K562 (cell line): Measurements from ENCODE around the gene ABHD16A. TPM values are rescaled to one million over a fixed set of nuclear protein-coding genes. Genes with fewer than 3 reads are reported as not detected.

Experiments used
- ATAC-seq: fragments of 200-7000 bp; cut with Tn5 transposase; 3 replicates; pipeline ENCODE4 v1.9.1; 2020; ENCODE audit warnings: moderate library complexity
- BruUV-seq: library from RNA; stranded (reverse); fragments of 400-500 nt; replicated peaks from 2 replicates; lab custom pipeline; 2021; lab: Mats Ljungman, UMichigan
- CTCF ChIA-PET: fragments of 300-600 bp; formaldehyde crosslinking; extraction: SDS; loops from one replicate; lab custom pipeline; 2021; ENCODE audit warnings: low intra/inter-chr PET ratio; lab: Yijun Ruan, JAX
- POLR2A ChIA-PET: fragments of 300-600, 350-650 bp; sonication (Branson Sonifier 250); formaldehyde crosslinking; extraction: SDS; loops from one replicate; lab custom pipeline; 2021; ENCODE audit warnings: antibody characterized with exemption, inconsistent platforms; lab: Yijun Ruan, JAX
- DNase-seq, 4 experiments: peaks; one replicate each; pipeline versions ENCODE4 v3.0.0 to v3.0.0-alpha.2; 2011 to 2018; ENCODE audit warnings: low spot score in 3 of 4, mixed read lengths in 3 of 4; ENCODE audit errors: extremely low read depth in 1 of 4
- FAIRE-seq: peaks from 2 replicates; lab custom pipeline; 2011; peaks lifted over from hg19 to GRCh38; lab: Jason Lieb, UNC
- H2AFZ ChIP-seq: 2 replicates; pipeline ENCODE4 v1.6.0; 2011; ENCODE audit warnings: low read depth, low read length, control low read depth, inconsistent platforms
- H3K27ac ChIP-seq: fragments of 200-600 bp; 3 replicates; pipeline ENCODE4 v1.8.0; 2011; ENCODE audit warnings: low read depth, mild to moderate bottlenecking, control low read depth, inconsistent platforms, low read length, moderate library complexity, mixed read lengths; ENCODE audit errors: extremely low read depth
- H3K27me3 ChIP-seq, 2 experiments: fragments of 300-600 bp in 1 of 2; 2 replicates in 1 of 2; 3 replicates in 1 of 2; pipeline versions ENCODE4 v1.6.0 to v1.8.0; 2011; ENCODE audit warnings: inconsistent platforms in 2 of 2, low read length in 2 of 2, mild to moderate bottlenecking in 1 of 2, mixed read lengths in 1 of 2, moderate library complexity in 1 of 2; ENCODE audit not compliant: control insufficient read depth in 2 of 2, insufficient read depth in 2 of 2
- H3K36me3 ChIP-seq: fragments of 300-600 bp; 3 replicates; pipeline ENCODE4 v1.8.0; 2011; ENCODE audit warnings: mild to moderate bottlenecking, low read length, inconsistent platforms; ENCODE audit not compliant: control insufficient read depth, insufficient read depth
- H3K4me1 ChIP-seq, 2 experiments: fragments of 200-600 bp in 1 of 2; replicated peaks in 1 of 2; 2 replicates in 1 of 2; 3 replicates in 1 of 2; pipeline versions ENCODE4 v1.5.1 to v1.8.0; 2011; ENCODE audit warnings: inconsistent platforms in 2 of 2, low read length in 2 of 2, mild to moderate bottlenecking in 1 of 2, mixed read lengths in 1 of 2, moderate library complexity in 1 of 2; ENCODE audit not compliant: control insufficient read depth in 2 of 2, insufficient read depth in 2 of 2
- H3K4me2 ChIP-seq: 2 replicates; pipeline ENCODE4 v1.6.1; 2011; ENCODE audit warnings: low read length, control low read depth, inconsistent platforms, mixed read lengths; ENCODE audit not compliant: insufficient read depth
- H3K4me3 ChIP-seq: fragments of 200-600 bp; sonication (generic), shearing (Covaris generic); 2 replicates; pipeline ENCODE4 v1.5.1; 2016; ENCODE audit warnings: control low read depth, inconsistent platforms
- H3K79me2 ChIP-seq: fragments of 200-600 bp; 3 replicates; pipeline ENCODE4 v1.8.0; 2011; ENCODE audit warnings: low read length, inconsistent platforms; ENCODE audit not compliant: control insufficient read depth, insufficient read depth
- H3K9ac ChIP-seq, 2 experiments: 2 replicates each; pipeline versions ENCODE4 v1.6.0 to v1.6.1; 2011; ENCODE audit warnings: low read depth in 2 of 2, low read length in 2 of 2, control low read depth in 1 of 2, inconsistent platforms in 1 of 2, mild to moderate bottlenecking in 1 of 2, mixed read lengths in 1 of 2; ENCODE audit not compliant: insufficient read depth in 1 of 2
- H3K9me1 ChIP-seq: one replicate; pipeline ENCODE4 v1.6.0; 2011; ENCODE audit warnings: inconsistent platforms, mild to moderate bottlenecking, low read length, moderate library complexity; ENCODE audit not compliant: control insufficient read depth, insufficient read depth
- H3K9me3 ChIP-seq: replicated peaks from 2 replicates; pipeline ENCODE4 v1.5.1; 2011; ENCODE audit warnings: low read depth, low read length, inconsistent platforms; ENCODE audit not compliant: control insufficient read depth, insufficient read depth
- H4K20me1 ChIP-seq: replicated peaks from 2 replicates; pipeline ENCODE4 v1.6.1; 2011; ENCODE audit warnings: low read length, inconsistent platforms, mixed read lengths; ENCODE audit not compliant: control insufficient read depth, insufficient read depth
- CHD4 ChIP-seq: fragments of 200-600 bp; sonication (generic); IDR thresholded peaks from 3 replicates; pipeline ENCODE4 v1.6.1; 2012; ENCODE audit warnings: low read depth, mild to moderate bottlenecking, mixed read lengths, low read length, inconsistent platforms; ENCODE audit not compliant: insufficient read depth, insufficient replicate concordance, poor library complexity, severe bottlenecking
- PHF21A ChIP-seq: fragments of 450-650 bp; IDR thresholded peaks from 2 replicates; pipeline ENCODE4 v1.6.1; 2017; ENCODE audit warnings: low read depth, borderline replicate concordance
- POU5F1 ChIP-seq: fragments of 150-350 bp; IDR thresholded peaks from 2 replicates; pipeline ENCODE4 v1.6.1; 2014; ENCODE audit warnings: borderline replicate concordance, low read length, low read depth, mild to moderate bottlenecking; ENCODE audit not compliant: partially characterized antibody
- SREBF1 ChIP-seq: fragments of 150-350 bp; IDR thresholded peaks from 2 replicates; pipeline ENCODE4 v1.6.1; 2014; ENCODE audit warnings: antibody characterized with exemption, low read depth, low read length, borderline replicate concordance
- ZNF696 ChIP-seq: fragments of 250-450 bp; sonication (Bioruptor Pico); conservative IDR thresholded peaks from 2 replicates; pipeline ENCODE4 v1.4.0; 2020; ENCODE audit warnings: mild to moderate bottlenecking, moderate library complexity
- ZNF79 ChIP-seq: fragments of 250-450 bp; sonication (Bioruptor Pico); IDR thresholded peaks from 2 replicates; pipeline ENCODE4 v1.4.0; 2020; ENCODE audit warnings: low read depth, mild to moderate bottlenecking, moderate library complexity
- WGBS: fragments of 100-300 bp; shearing (Covaris generic); methylation state at CpG from one replicate; pipeline ENCODE4 v1.1.6; 2016; ENCODE audit warnings: low coverage, mixed read lengths; ENCODE audit not compliant: insufficient coverage; ENCODE audit errors: missing lambda C conversion rate; 5-methylcytosine and 5-hydroxymethylcytosine counted together
- in situ Hi-C: fragments of 300-500 bp; cut with MboI; formaldehyde crosslinking; loops from 4 replicates; pipeline ENCODE4 v1.15.0; 2018; ENCODE audit warnings: inconsistent platforms, mixed read lengths
- intact Hi-C: fragments of 100-400 bp; cut with micrococcal nuclease; formaldehyde crosslinking; loops from 2 replicates; pipeline ENCODE4 v1.14.2; 2022
- polyA plus RNA-seq, 8 experiments: library from polyadenylated mRNA; depleted of rRNA in 4 of 8; stranded (reverse) in 5 of 8; unstranded in 3 of 8; fragments of >200 nt; fragmentation: Nextera tagmentation in 2 of 8; fragmentation: Illumina TruSeq in 1 of 8; extraction: Ambion mirVana in 2 of 8; extraction: Trizol in 1 of 8; gene quantifications; 2 replicates each; pipeline versions ENCODE4 v1.2.1 to v1.2.3, GENCODE V29; 2011 to 2014; ENCODE audit warnings: inconsistent platforms in 1 of 8, missing spikeins in 1 of 8
- total RNA-seq, 7 experiments: library from RNA; depleted of rRNA in 6 of 7; stranded (reverse); fragments of >200 nt in 6 of 7; fragmentation: Illumina TruSeq in 2 of 7; extraction: Trizol in 2 of 7; gene quantifications; 2 replicates each; pipeline versions ENCODE4 v1.2.1 to v1.2.3, GENCODE V29; 2011 to 2021; ENCODE audit warnings: low replicate concordance in 1 of 7
- TF ChIP-seq, protein P1 (sequence below): fragments of 250-450 bp; sonication (Bioruptor Pico); IDR thresholded peaks from 2 replicates; pipeline ENCODE4 v1.5.0; 2021
- TF ChIP-seq, protein P2 (sequence below): fragments of 450-650 bp; IDR thresholded peaks from 2 replicates; pipeline ENCODE4 v1.6.1; 2018; ENCODE audit warnings: mild to moderate bottlenecking, low read depth; ENCODE audit not compliant: partially characterized antibody
- TF ChIP-seq, protein P3 (sequence below): fragments of 450-650 bp; formaldehyde crosslinking; IDR thresholded peaks from 2 replicates; pipeline ENCODE4 v1.4.0; 2022; ENCODE audit warnings: mild to moderate bottlenecking, moderate library complexity
- TF ChIP-seq, protein P4 (sequence below): sonication (generic); formaldehyde crosslinking; IDR thresholded peaks from 2 replicates; pipeline ENCODE4 v1.8.1; 2023; ENCODE audit warnings: mild to moderate bottlenecking, missing genetic modification reagents, moderate library complexity
- TF ChIP-seq, protein P5 (sequence below): fragments of 250-450 bp; sonication (Bioruptor Pico); IDR thresholded peaks from 2 replicates; pipeline ENCODE4 v1.8.0; 2021; ENCODE audit warnings: mild to moderate bottlenecking, moderate library complexity

The ABHD16A gene
- total and polyA plus RNA-seq, 9 of the 15 experiments (the other 6 are each of a cell fraction or from before 2014, with no cell fraction given): 25.8 to 120 (median 81.6) TPM

DNA sequence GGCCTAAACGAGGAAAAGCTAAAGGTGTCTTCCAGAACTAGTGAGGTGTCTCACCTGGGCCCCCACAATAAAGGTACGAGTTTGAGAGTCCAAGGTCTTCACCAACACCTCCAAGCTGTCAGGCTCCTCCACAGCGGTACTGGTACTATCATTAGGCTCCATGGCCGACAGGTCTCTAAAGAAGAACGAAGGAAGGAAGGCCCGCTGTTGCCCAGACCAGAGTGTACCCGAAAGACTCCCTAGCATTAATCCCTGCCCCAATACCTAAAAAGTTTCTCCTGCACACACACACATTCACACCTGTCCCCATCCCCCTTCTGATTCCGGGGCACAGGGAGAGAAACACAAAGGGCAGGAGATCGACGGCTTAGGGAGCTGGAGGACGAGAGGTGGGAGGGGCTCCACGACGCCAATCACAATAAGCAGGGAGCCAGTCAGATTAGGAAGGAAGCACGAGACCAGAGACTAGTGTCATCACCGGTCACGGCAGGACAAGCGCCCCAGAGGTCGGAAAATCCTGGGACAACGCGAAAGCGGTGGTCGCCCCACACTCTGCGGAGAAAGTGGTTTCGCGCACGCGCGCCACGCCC is 51.4 kb downstream of the ABHD16A start:
- Histone ChIP-seq H3K36me3 (peaks cover 65% of the 10 kb centered on the region), H3K79me2 (peaks cover 72% of the 10 kb centered on the region), H3K4me1 (peaks cover 14 to 15% of the 10 kb centered on the region in 2 experiments), H3K4me2 (peak overlapping the region; percentile 90), H3K9me1 (no peaks in the 10 kb centered on the region), H3K4me3 (peak overlapping the region; percentile 73), H3K27me3 (no peaks in the 10 kb centered on the region), H2AFZ (peak overlapping the region; percentile 94), H4K20me1 (peaks cover 2% of the 10 kb centered on the region), H3K9me3 (no peaks in the 10 kb centered on the region), H3K9ac (peak overlapping the region; percentile 95 to 97), H3K27ac (peak overlapping the region; percentile 98)
- 2% methylated on average over 29 of the region's 29 CpGs for WGBS
- peak in 2 of 4 experiments; percentile 90 to 94 for DNase-seq
- BruUV-seq: TSS peak; percentile 80
- peak; percentile 87 for FAIRE-seq
- in situ Hi-C loops: no loop called here
- ATAC-seq: peak; percentile 82
- CTCF ChIA-PET: no interaction called here
- POLR2A ChIA-PET: interaction anchor here (0.7 to 8.5 kb wide), 47 partner anchors 11 to 1724 kb away, joined by 3 to 267 read pairs (median 8); partner anchors contain the start of genes C6orf47, CSNK2B, DDX39B and GPANK1
- intact Hi-C loops: loop anchor here (1.0 kb wide), 5 partner anchors 9 to 212 kb away; partner anchors contain the start of genes C6orf47 and DDX39B
- TF ChIP-seq PHF21A (no peak), ZNF79 (CRISPR knock-in tag) (0 out of 2 replicates have a peak, but pooled peaks have one; percentile 37), ZNF696 (CRISPR knock-in tag) (no peak), CHD4 (no peak), SREBF1 (no peak), POU5F1 (no peak)
- TF ChIP-seq, protein P1, sequence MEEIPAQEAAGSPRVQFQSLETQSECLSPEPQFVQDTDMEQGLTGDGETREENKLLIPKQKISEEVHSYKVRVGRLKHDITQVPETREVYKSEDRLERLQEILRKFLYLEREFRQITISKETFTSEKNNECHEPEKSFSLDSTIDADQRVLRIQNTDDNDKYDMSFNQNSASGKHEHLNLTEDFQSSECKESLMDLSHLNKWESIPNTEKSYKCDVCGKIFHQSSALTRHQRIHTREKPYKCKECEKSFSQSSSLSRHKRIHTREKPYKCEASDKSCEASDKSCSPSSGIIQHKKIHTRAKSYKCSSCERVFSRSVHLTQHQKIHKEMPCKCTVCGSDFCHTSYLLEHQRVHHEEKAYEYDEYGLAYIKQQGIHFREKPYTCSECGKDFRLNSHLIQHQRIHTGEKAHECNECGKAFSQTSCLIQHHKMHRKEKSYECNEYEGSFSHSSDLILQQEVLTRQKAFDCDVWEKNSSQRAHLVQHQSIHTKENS (CRISPR knock-in tag): no peak
- TF ChIP-seq, protein P2, sequence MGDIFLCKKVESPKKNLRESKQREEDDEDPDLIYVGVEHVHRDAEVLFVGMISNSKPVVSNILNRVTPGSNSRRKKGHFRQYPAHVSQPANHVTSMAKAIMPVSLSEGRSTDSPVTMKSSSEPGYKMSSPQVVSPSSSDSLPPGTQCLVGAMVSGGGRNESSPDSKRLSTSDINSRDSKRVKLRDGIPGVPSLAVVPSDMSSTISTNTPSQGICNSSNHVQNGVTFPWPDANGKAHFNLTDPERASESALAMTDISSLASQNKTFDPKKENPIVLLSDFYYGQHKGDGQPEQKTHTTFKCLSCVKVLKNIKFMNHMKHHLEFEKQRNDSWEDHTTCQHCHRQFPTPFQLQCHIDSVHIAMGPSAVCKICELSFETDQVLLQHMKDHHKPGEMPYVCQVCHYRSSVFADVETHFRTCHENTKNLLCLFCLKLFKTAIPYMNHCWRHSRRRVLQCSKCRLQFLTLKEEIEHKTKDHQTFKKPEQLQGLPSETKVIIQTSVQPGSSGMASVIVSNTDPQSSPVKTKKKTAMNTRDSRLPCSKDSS: no peak
- TF ChIP-seq, protein P3, sequence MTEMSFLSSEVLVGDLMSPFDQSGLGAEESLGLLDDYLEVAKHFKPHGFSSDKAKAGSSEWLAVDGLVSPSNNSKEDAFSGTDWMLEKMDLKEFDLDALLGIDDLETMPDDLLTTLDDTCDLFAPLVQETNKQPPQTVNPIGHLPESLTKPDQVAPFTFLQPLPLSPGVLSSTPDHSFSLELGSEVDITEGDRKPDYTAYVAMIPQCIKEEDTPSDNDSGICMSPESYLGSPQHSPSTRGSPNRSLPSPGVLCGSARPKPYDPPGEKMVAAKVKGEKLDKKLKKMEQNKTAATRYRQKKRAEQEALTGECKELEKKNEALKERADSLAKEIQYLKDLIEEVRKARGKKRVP (CRISPR knock-in tag): no peak
- TF ChIP-seq, protein P4, sequence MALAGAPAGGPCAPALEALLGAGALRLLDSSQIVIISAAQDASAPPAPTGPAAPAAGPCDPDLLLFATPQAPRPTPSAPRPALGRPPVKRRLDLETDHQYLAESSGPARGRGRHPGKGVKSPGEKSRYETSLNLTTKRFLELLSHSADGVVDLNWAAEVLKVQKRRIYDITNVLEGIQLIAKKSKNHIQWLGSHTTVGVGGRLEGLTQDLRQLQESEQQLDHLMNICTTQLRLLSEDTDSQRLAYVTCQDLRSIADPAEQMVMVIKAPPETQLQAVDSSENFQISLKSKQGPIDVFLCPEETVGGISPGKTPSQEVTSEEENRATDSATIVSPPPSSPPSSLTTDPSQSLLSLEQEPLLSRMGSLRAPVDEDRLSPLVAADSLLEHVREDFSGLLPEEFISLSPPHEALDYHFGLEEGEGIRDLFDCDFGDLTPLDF (CRISPR knock-in tag): peak; percentile 65; the same call in 1 of the 2 replicates
- TF ChIP-seq, protein P5, sequence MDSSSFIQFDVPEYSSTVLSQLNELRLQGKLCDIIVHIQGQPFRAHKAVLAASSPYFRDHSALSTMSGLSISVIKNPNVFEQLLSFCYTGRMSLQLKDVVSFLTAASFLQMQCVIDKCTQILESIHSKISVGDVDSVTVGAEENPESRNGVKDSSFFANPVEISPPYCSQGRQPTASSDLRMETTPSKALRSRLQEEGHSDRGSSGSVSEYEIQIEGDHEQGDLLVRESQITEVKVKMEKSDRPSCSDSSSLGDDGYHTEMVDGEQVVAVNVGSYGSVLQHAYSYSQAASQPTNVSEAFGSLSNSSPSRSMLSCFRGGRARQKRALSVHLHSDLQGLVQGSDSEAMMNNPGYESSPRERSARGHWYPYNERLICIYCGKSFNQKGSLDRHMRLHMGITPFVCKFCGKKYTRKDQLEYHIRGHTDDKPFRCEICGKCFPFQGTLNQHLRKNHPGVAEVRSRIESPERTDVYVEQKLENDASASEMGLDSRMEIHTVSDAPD (CRISPR knock-in tag): no peak
